RWPE2 (cell line): ENCODE measurements around the gene FUS.

ENCODE experiments used
- ATAC-seq: fragments of 200-7000 bp; cut with Tn5 transposase; 3 replicates; pipeline ENCODE4 v1.9.1; 2021; ENCODE audit warnings: low read depth
- DNase-seq: peaks from one replicate; pipeline ENCODE4 v3.0.0-alpha.2; 2020; ENCODE audit warnings: low spot score
- H3K27ac ChIP-seq: fragments of 450-650 bp; 2 replicates; pipeline ENCODE4 v1.5.1; 2017; ENCODE audit warnings: mild to moderate bottlenecking; ENCODE audit not compliant: poor library complexity, severe bottlenecking
- H3K27me3 ChIP-seq: fragments of 250-450 bp; sonication (Bioruptor Pico); 2 replicates; pipeline ENCODE4 v1.5.1; 2021; ENCODE audit warnings: mild to moderate bottlenecking, moderate library complexity; ENCODE audit not compliant: insufficient read depth, poor library complexity, severe bottlenecking
- H3K36me3 ChIP-seq: fragments of 250-450 bp; sonication (Bioruptor Pico); 2 replicates; pipeline ENCODE4 v1.5.1; 2020; ENCODE audit warnings: low read depth, mild to moderate bottlenecking, moderate library complexity
- H3K4me1 ChIP-seq: fragments of 250-450 bp; sonication (Bioruptor Pico); 2 replicates; pipeline ENCODE4 v1.5.1; 2021; ENCODE audit warnings: mild to moderate bottlenecking, moderate library complexity; ENCODE audit not compliant: insufficient read depth, poor library complexity, severe bottlenecking
- H3K4me3 ChIP-seq: fragments of 250-450 bp; sonication (Bioruptor Pico); 2 replicates; pipeline ENCODE4 v1.5.1; 2021; ENCODE audit warnings: mild to moderate bottlenecking, moderate library complexity; ENCODE audit not compliant: severe bottlenecking
- H3K9me3 ChIP-seq: fragments of 250-450 bp; sonication (Bioruptor Pico); 2 replicates; pipeline ENCODE4 v1.5.1; 2021; ENCODE audit warnings: mild to moderate bottlenecking, moderate library complexity; ENCODE audit not compliant: severe bottlenecking
- TF ChIP-seq, protein P1 (sequence below): fragments of 450-650 bp; IDR thresholded peaks from one replicate; pipeline ENCODE4 v1.5.1; 2017; ENCODE audit warnings: mild to moderate bottlenecking, moderate library complexity; ENCODE audit not compliant: poor library complexity, severe bottlenecking

The FUS gene

DNA sequence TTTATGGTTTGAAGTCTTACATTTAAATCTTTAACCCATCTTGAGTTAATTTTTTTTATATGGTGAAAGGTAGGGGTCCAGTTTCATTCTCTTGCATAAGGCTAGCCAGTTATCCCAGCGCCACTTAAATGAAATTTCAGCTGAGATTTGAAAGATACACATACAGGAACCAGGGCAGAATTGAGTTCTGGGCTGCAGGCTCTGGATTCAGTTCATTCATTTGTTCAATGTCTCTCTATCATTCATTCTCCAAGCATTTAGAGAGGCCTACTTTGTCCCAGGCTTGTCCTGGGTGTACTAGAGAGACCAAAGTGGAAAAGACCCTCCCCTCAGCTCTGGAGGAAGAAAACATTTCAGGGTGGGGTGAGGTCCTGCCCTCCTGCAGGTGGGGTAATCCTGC, 33.4 kb downstream of the FUS start:
- Histone ChIP-seq H3K4me1 (no peaks in the 10 kb centered on the region), H3K9me3 (no peaks in the 10 kb centered on the region), H3K36me3 (no peaks in the 10 kb centered on the region), H3K4me3 (no peak overlapping the region), H3K27me3 (peaks cover 30% of the 10 kb centered on the region), H3K27ac (no peak overlapping the region)
- DNase-seq (no peak), ATAC-seq (no peak)
- TF ChIP-seq, protein P1, sequence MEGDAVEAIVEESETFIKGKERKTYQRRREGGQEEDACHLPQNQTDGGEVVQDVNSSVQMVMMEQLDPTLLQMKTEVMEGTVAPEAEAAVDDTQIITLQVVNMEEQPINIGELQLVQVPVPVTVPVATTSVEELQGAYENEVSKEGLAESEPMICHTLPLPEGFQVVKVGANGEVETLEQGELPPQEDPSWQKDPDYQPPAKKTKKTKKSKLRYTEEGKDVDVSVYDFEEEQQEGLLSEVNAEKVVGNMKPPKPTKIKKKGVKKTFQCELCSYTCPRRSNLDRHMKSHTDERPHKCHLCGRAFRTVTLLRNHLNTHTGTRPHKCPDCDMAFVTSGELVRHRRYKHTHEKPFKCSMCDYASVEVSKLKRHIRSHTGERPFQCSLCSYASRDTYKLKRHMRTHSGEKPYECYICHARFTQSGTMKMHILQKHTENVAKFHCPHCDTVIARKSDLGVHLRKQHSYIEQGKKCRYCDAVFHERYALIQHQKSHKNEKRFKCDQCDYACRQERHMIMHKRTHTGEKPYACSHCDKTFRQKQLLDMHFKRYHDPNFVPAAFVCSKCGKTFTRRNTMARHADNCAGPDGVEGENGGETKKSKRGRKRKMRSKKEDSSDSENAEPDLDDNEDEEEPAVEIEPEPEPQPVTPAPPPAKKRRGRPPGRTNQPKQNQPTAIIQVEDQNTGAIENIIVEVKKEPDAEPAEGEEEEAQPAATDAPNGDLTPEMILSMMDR, result no peak

DNA sequence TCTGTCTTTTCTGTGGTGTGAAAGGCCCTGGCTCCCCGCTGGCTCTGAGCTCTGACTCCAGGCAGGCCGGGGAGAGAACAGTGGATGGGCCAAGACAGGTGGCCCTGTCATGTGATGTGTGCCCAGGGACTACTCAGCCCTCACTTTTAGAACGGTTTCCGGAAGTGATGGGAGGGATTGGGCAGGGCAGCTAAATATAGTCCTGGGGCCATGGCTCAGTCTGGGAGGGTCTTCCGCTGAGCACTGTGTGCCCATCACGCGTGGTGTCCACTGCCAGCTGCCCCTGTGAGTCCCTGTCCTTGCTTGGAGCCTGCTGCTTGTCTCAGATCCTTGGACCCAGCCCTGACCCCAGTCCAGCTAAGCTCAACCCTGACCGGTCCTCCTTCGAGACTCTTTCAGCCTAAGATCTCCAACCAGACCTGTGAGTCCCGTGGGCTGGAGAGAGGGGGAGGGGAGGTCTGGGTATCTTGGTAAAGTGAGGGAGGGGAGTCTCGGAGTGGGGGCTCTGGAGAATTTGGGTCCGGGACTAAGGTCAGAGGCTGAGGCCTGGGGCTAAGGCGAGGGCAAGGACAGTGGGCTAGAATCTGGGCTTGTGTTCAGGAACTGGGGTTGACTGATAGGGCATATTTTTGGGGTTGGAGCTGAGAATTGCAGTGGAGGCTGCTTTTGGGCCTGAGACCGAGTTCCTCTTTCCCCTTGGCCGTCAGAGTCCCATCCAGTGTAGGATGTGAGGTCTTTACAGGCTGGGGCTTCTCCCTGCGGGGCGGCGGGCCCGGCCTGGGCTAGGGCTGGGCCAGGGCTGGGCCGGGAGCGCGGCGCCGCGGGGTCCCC, 34.2 kb downstream of the FUS start, which contains the start of gene TRIM72:
Gene TRIM72 (plus strand): TSS at position 243 of the 831 bp plus-strand sequence. CDS start 620 bp downstream, outside the sequence.
- TF ChIP-seq, protein P1, result no peak
- Histone ChIP-seq H3K27me3 (peaks cover 30% of the 10 kb centered on the region), H3K27ac (no peak within 1 kb of the TSS), H3K36me3 (no peaks in the 10 kb centered on the region), H3K9me3 (no peaks in the 10 kb centered on the region), H3K4me1 (no peaks in the 10 kb centered on the region), H3K4me3 (no peak within 1 kb of the TSS)
- DNase-seq, result no peak
- ATAC-seq, result no peak

DNA sequence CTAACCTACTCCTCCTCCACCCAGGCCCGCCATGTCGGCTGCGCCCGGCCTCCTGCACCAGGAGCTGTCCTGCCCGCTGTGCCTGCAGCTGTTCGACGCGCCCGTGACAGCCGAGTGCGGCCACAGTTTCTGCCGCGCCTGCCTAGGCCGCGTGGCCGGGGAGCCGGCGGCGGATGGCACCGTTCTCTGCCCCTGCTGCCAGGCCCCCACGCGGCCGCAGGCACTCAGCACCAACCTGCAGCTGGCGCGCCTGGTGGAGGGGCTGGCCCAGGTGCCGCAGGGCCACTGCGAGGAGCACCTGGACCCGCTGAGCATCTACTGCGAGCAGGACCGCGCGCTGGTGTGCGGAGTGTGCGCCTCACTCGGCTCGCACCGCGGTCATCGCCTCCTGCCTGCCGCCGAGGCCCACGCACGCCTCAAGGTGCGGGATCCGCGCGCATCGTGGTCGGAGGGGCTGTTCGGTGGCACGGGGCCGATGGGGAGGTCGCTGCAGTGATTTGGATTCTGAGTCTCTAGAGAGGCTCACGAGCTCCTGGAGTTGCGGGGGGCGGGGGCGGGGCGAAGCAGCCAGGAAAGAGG, 34.9 kb downstream of the FUS start:
- Histone ChIP-seq H3K9me3 (no peaks in the 10 kb centered on the region), H3K27ac (no peak overlapping the region), H3K27me3 (peaks cover 30% of the 10 kb centered on the region), H3K36me3 (no peaks in the 10 kb centered on the region), H3K4me3 (peak overlapping the region; percentile 28), H3K4me1 (no peaks in the 10 kb centered on the region)
- TF ChIP-seq, protein P1, result no peak
- ATAC-seq, result 0 out of 3 replicates have a peak, but pooled peaks have one; percentile 3
- no peak for DNase-seq

DNA sequence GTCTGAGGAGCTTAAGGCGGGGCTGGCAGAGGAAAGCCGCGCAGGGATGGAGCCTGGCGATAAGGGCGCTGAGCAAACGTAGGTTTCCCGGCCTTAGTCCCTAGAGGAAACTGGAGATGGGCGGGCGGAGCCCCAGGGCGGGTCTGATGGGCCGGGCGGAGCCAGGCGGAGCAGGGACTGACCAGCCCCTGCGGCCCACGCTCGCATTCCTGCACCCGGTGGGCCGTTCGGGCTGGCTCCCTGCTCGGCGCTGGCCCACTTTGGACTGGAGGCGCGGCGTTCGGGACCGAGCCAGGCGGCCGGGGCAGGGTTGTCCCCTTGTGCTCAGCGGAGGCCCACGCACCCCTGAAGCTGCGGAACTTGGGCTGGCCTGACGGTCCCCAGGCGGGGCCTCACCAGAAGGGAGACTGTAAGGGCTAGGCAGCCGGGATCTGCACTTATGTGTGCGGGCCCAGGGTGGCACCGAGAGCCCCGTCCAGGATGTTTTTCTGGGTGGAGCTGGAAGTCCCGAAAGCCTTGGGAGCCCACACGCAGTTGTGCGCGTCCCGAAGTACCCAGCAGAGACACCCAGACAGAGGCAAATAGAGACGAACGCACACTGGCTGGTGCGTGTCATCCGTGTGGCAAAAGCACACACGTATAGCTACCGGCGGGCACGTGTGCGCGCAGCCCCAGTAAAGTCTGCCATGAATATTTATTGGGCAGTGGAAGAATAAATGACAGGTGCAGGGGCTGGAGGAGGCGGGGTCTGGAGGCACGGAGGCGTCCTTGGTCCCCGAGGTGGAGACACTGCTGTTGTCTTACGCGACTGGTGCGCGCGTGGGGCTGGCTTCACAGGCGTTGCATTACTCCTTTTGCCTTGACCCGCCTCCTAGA, 35.6 kb downstream of the FUS start:
- ATAC-seq (peak; percentile 93), DNase-seq (no peak)
- H3K27ac ChIP-seq, result no peak overlapping the region
- H3K9me3 ChIP-seq, result no peaks in the 10 kb centered on the region
- peak overlapping the region; percentile 28 for H3K4me3 ChIP-seq
- TF ChIP-seq, protein P1, result no peak
- H3K27me3 ChIP-seq, result peaks cover 30% of the 10 kb centered on the region
- H3K4me1 ChIP-seq, result no peaks in the 10 kb centered on the region
- H3K36me3 ChIP-seq, result no peaks in the 10 kb centered on the region
